K562 (cell line): ENCODE measurements around the gene PHACTR3. TPM values are rescaled to one million over a fixed set of nuclear protein-coding genes. Genes with fewer than 3 reads are reported as not detected.

ENCODE experiments used
- ATAC-seq: fragments of 200-7000 bp; cut with Tn5 transposase; 3 replicates; pipeline ENCODE4 v1.9.1; 2020; ENCODE audit warnings: moderate library complexity
- BruUV-seq: library from RNA; stranded (reverse); fragments of 400-500 nt; replicated peaks from 2 replicates; lab custom pipeline; 2021; lab: Mats Ljungman, UMichigan
- CTCF ChIA-PET: fragments of 300-600 bp; formaldehyde crosslinking; extraction: SDS; loops from one replicate; lab custom pipeline; 2021; ENCODE audit warnings: low intra/inter-chr PET ratio; lab: Yijun Ruan, JAX
- POLR2A ChIA-PET: fragments of 300-600, 350-650 bp; sonication (Branson Sonifier 250); formaldehyde crosslinking; extraction: SDS; loops from one replicate; lab custom pipeline; 2021; ENCODE audit warnings: antibody characterized with exemption, inconsistent platforms; lab: Yijun Ruan, JAX
- DNase-seq, 4 experiments: peaks; one replicate each; pipeline versions ENCODE4 v3.0.0 to v3.0.0-alpha.2; 2011 to 2018; ENCODE audit warnings: low spot score in 3 of 4, mixed read lengths in 3 of 4; ENCODE audit errors: extremely low read depth in 1 of 4
- FAIRE-seq: peaks from 2 replicates; lab custom pipeline; 2011; peaks lifted over from hg19 to GRCh38; lab: Jason Lieb, UNC
- H2AFZ ChIP-seq: 2 replicates; pipeline ENCODE4 v1.6.0; 2011; ENCODE audit warnings: low read depth, low read length, control low read depth, inconsistent platforms
- H3K27ac ChIP-seq: fragments of 200-600 bp; 3 replicates; pipeline ENCODE4 v1.8.0; 2011; ENCODE audit warnings: low read depth, mild to moderate bottlenecking, control low read depth, inconsistent platforms, low read length, moderate library complexity, mixed read lengths; ENCODE audit errors: extremely low read depth
- H3K27me3 ChIP-seq, 2 experiments: fragments of 300-600 bp in 1 of 2; 2 replicates in 1 of 2; 3 replicates in 1 of 2; pipeline versions ENCODE4 v1.6.0 to v1.8.0; 2011; ENCODE audit warnings: inconsistent platforms in 2 of 2, low read length in 2 of 2, mild to moderate bottlenecking in 1 of 2, mixed read lengths in 1 of 2, moderate library complexity in 1 of 2; ENCODE audit not compliant: control insufficient read depth in 2 of 2, insufficient read depth in 2 of 2
- H3K36me3 ChIP-seq: fragments of 300-600 bp; 3 replicates; pipeline ENCODE4 v1.8.0; 2011; ENCODE audit warnings: mild to moderate bottlenecking, low read length, inconsistent platforms; ENCODE audit not compliant: control insufficient read depth, insufficient read depth
- H3K4me1 ChIP-seq, 2 experiments: fragments of 200-600 bp in 1 of 2; replicated peaks in 1 of 2; 2 replicates in 1 of 2; 3 replicates in 1 of 2; pipeline versions ENCODE4 v1.5.1 to v1.8.0; 2011; ENCODE audit warnings: inconsistent platforms in 2 of 2, low read length in 2 of 2, mild to moderate bottlenecking in 1 of 2, mixed read lengths in 1 of 2, moderate library complexity in 1 of 2; ENCODE audit not compliant: control insufficient read depth in 2 of 2, insufficient read depth in 2 of 2
- H3K4me2 ChIP-seq: 2 replicates; pipeline ENCODE4 v1.6.1; 2011; ENCODE audit warnings: low read length, control low read depth, inconsistent platforms, mixed read lengths; ENCODE audit not compliant: insufficient read depth
- H3K4me3 ChIP-seq: fragments of 200-600 bp; sonication (generic), shearing (Covaris generic); 2 replicates; pipeline ENCODE4 v1.5.1; 2016; ENCODE audit warnings: control low read depth, inconsistent platforms
- H3K79me2 ChIP-seq: fragments of 200-600 bp; 3 replicates; pipeline ENCODE4 v1.8.0; 2011; ENCODE audit warnings: low read length, inconsistent platforms; ENCODE audit not compliant: control insufficient read depth, insufficient read depth
- H3K9ac ChIP-seq, 2 experiments: 2 replicates each; pipeline versions ENCODE4 v1.6.0 to v1.6.1; 2011; ENCODE audit warnings: low read depth in 2 of 2, low read length in 2 of 2, control low read depth in 1 of 2, inconsistent platforms in 1 of 2, mild to moderate bottlenecking in 1 of 2, mixed read lengths in 1 of 2; ENCODE audit not compliant: insufficient read depth in 1 of 2
- H3K9me1 ChIP-seq: one replicate; pipeline ENCODE4 v1.6.0; 2011; ENCODE audit warnings: inconsistent platforms, mild to moderate bottlenecking, low read length, moderate library complexity; ENCODE audit not compliant: control insufficient read depth, insufficient read depth
- H3K9me3 ChIP-seq: replicated peaks from 2 replicates; pipeline ENCODE4 v1.5.1; 2011; ENCODE audit warnings: low read depth, low read length, inconsistent platforms; ENCODE audit not compliant: control insufficient read depth, insufficient read depth
- H4K20me1 ChIP-seq: replicated peaks from 2 replicates; pipeline ENCODE4 v1.6.1; 2011; ENCODE audit warnings: low read length, inconsistent platforms, mixed read lengths; ENCODE audit not compliant: control insufficient read depth, insufficient read depth
- CBFB ChIP-seq: sonication (generic); formaldehyde crosslinking; IDR thresholded peaks from 2 replicates; pipeline ENCODE4 v1.4.0; 2020; ENCODE audit warnings: mild to moderate bottlenecking, missing genetic modification reagents
- SIN3B ChIP-seq: fragments of 450-650 bp; IDR thresholded peaks from 2 replicates; pipeline ENCODE4 v1.6.1; 2017; ENCODE audit warnings: low read depth, mild to moderate bottlenecking, moderate library complexity
- TEAD4 ChIP-seq, 2 experiments: sonication (generic) in 1 of 2; formaldehyde crosslinking in 1 of 2; IDR thresholded peaks; 2 replicates each; pipeline versions ENCODE4 v1.6.1 to v1.8.0; 2012 to 2022; ENCODE audit warnings: borderline replicate concordance in 1 of 2, inconsistent platforms in 1 of 2, low read length in 1 of 2, mild to moderate bottlenecking in 1 of 2, missing genetic modification reagents in 1 of 2
- ZNF232 ChIP-seq: sonication (generic); formaldehyde crosslinking; IDR thresholded peaks from 2 replicates; pipeline ENCODE4 v1.8.0; 2022; ENCODE audit warnings: mild to moderate bottlenecking, missing genetic modification reagents
- ZNF696 ChIP-seq: fragments of 250-450 bp; sonication (Bioruptor Pico); conservative IDR thresholded peaks from 2 replicates; pipeline ENCODE4 v1.4.0; 2020; ENCODE audit warnings: mild to moderate bottlenecking, moderate library complexity
- WGBS: fragments of 100-300 bp; shearing (Covaris generic); methylation state at CpG from one replicate; pipeline ENCODE4 v1.1.6; 2016; ENCODE audit warnings: low coverage, mixed read lengths; ENCODE audit not compliant: insufficient coverage; ENCODE audit errors: missing lambda C conversion rate; 5-methylcytosine and 5-hydroxymethylcytosine counted together
- in situ Hi-C: fragments of 300-500 bp; cut with MboI; formaldehyde crosslinking; loops from 4 replicates; pipeline ENCODE4 v1.15.0; 2018; ENCODE audit warnings: inconsistent platforms, mixed read lengths
- intact Hi-C: fragments of 100-400 bp; cut with micrococcal nuclease; formaldehyde crosslinking; loops from 2 replicates; pipeline ENCODE4 v1.14.2; 2022
- polyA plus RNA-seq, 8 experiments: library from polyadenylated mRNA; depleted of rRNA in 4 of 8; stranded (reverse) in 5 of 8; unstranded in 3 of 8; fragments of >200 nt; fragmentation: Nextera tagmentation in 2 of 8; fragmentation: Illumina TruSeq in 1 of 8; extraction: Ambion mirVana in 2 of 8; extraction: Trizol in 1 of 8; gene quantifications; 2 replicates each; pipeline versions ENCODE4 v1.2.1 to v1.2.3, GENCODE V29; 2011 to 2014; ENCODE audit warnings: inconsistent platforms in 1 of 8, missing spikeins in 1 of 8
- total RNA-seq, 7 experiments: library from RNA; depleted of rRNA in 6 of 7; stranded (reverse); fragments of >200 nt in 6 of 7; fragmentation: Illumina TruSeq in 2 of 7; extraction: Trizol in 2 of 7; gene quantifications; 2 replicates each; pipeline versions ENCODE4 v1.2.1 to v1.2.3, GENCODE V29; 2011 to 2021; ENCODE audit warnings: low replicate concordance in 1 of 7
- TF ChIP-seq, protein P1 (sequence below): fragments of 250-450 bp; sonication (Bioruptor Pico); IDR thresholded peaks from 2 replicates; pipeline ENCODE4 v1.5.0; 2021; ENCODE audit warnings: mild to moderate bottlenecking, moderate library complexity
- TF ChIP-seq, protein P2 (sequence below), 2 experiments: fragments of 450-650 bp; IDR thresholded peaks; 2 replicates each; pipeline ENCODE4 v1.6.1; 2018; ENCODE audit warnings: mild to moderate bottlenecking in 2 of 2, low read depth in 1 of 2; ENCODE audit not compliant: partially characterized antibody in 2 of 2

The PHACTR3 gene
- total and polyA plus RNA-seq, 9 of the 15 experiments (the other 6 are each of a cell fraction or from before 2014, with no cell fraction given) = not detected

GRCh38 chr20:59676126-59676850 lies 71.9 kb downstream of the PHACTR3 start:
- ChIA-PET CTCF (no interaction called here), POLR2A (no interaction called here)
- in situ Hi-C loops = no loop called here
- BruUV-seq = no TSS peak
- no peaks in the 10 kb centered on the region for H3K9me1 ChIP-seq
- H4K20me1 ChIP-seq = no peaks in the 10 kb centered on the region
- WGBS = 1% methylated on average over 11 of the region's 11 CpGs
- peaks cover 3 to 7% of the 10 kb centered on the region in 2 experiments; a peak in 3 of 5 replicates for H3K27me3 ChIP-seq
- intact Hi-C loops = no loop called here
- no peak overlapping the region for H3K27ac ChIP-seq
- H3K9me3 ChIP-seq = no peaks in the 10 kb centered on the region
- TF ChIP-seq TEAD4 (IDR thresholded peaks at IDR 0.05; ENCODE audit: low read length) (no peak), TEAD4 (CRISPR knock-in tag; IDR thresholded peaks at IDR 0.05; ENCODE audit: borderline replicate concordance) (no peak), ZNF696 (CRISPR knock-in tag) (no peak), SIN3B (no peak), ZNF232 (CRISPR knock-in tag) (no peak), CBFB (CRISPR knock-in tag) (no peak)
- TF ChIP-seq, protein P1, sequence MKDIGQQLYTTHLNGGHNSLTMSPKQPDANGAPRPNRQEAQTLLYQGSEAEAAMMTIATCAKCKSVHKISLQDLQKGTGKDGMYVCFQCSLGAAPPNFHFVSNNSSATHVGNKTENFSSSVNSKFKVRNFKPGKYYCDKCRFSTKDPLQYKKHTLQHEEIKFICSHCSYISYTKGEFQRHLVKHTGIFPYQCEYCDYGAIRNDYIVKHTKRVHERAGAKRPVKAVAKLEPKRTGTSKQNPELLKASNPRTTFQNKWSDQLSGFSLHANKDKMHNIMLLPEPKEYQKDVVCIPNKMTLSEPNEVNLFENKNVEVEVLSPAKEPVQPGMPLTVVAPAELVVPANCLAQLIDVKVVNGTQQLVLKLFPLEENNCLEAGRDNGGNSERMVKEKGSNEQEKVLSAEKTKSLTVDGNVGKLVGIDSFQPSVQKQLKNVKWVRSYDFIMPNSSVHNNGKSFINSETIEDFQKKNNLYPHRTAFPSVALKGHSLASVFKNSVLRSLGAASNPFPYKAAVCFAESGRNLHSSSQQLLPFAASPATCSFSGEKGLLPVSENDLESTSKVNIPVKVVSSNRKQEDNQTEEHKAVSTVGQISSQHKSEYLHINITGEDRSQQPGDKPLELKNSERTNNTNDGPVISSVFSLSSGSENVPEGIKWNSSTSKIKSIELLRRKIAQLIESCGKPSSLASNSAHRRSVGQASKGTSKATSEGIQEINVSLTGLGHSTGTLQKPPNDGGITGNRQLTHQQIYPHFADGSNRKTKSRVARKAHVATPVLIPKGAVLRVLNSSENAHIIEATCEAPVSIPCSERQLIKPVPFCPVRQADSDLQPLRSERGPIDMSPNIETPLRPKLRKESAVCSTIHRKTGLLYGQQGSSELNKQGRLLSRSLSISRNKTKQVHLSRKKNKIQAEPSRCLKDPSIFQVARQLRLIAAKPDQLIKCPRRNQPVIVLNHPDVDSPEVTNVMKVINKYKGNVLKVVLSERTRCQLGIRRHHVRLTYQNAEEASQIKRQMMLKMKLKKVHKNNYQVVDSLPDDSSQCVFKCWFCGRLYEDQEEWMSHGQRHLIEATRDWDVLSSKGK = no peak
- TF ChIP-seq, protein P2, sequence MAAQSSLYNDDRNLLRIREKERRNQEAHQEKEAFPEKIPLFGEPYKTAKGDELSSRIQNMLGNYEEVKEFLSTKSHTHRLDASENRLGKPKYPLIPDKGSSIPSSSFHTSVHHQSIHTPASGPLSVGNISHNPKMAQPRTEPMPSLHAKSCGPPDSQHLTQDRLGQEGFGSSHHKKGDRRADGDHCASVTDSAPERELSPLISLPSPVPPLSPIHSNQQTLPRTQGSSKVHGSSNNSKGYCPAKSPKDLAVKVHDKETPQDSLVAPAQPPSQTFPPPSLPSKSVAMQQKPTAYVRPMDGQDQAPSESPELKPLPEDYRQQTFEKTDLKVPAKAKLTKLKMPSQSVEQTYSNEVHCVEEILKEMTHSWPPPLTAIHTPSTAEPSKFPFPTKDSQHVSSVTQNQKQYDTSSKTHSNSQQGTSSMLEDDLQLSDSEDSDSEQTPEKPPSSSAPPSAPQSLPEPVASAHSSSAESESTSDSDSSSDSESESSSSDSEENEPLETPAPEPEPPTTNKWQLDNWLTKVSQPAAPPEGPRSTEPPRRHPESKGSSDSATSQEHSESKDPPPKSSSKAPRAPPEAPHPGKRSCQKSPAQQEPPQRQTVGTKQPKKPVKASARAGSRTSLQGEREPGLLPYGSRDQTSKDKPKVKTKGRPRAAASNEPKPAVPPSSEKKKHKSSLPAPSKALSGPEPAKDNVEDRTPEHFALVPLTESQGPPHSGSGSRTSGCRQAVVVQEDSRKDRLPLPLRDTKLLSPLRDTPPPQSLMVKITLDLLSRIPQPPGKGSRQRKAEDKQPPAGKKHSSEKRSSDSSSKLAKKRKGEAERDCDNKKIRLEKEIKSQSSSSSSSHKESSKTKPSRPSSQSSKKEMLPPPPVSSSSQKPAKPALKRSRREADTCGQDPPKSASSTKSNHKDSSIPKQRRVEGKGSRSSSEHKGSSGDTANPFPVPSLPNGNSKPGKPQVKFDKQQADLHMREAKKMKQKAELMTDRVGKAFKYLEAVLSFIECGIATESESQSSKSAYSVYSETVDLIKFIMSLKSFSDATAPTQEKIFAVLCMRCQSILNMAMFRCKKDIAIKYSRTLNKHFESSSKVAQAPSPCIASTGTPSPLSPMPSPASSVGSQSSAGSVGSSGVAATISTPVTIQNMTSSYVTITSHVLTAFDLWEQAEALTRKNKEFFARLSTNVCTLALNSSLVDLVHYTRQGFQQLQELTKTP (IDR thresholded peaks at IDR 0.05; ENCODE audit: low read depth in 1 of 2, partially characterized antibody in 2 of 2) = no peak
- ATAC-seq (no peak), DNase-seq (no peak), FAIRE-seq (no peak)
- no peak overlapping the region for H3K9ac ChIP-seq
- H3K4me1 ChIP-seq = no peaks in the 10 kb centered on the region
- H3K4me2 ChIP-seq = no peak overlapping the region
- no peak overlapping the region for H3K4me3 ChIP-seq
- H3K79me2 ChIP-seq = no peaks in the 10 kb centered on the region
- no peaks in the 10 kb centered on the region for H3K36me3 ChIP-seq
- H2AFZ ChIP-seq = no peak overlapping the region
